HCT116 (cell line): ENCODE data around the gene PRCD. TPM values are rescaled to one million over a fixed set of nuclear protein-coding genes. Genes with fewer than 3 reads are reported as not detected.

ENCODE experiments used
- ATAC-seq: fragments of 200-7000 bp; cut with Tn5 transposase; 2 replicates; pipeline ENCODE4 v1.9.1; 2020; ENCODE audit warnings: mild to moderate bottlenecking, moderate library complexity
- BruUV-seq: library from RNA; stranded (reverse); fragments of 400-500 nt; replicated peaks from 2 replicates; lab custom pipeline; 2021; lab: Mats Ljungman, UMichigan
- CTCF ChIA-PET: fragments of 300-600 bp; sonication (Branson Sonifier 250); formaldehyde crosslinking; loops from one replicate; lab custom pipeline; 2021; ENCODE audit warnings: antibody characterized with exemption; lab: Charles Lee
- POLR2A ChIA-PET: fragments of 300-600, 350-600 bp; sonication (Branson Sonifier 250); formaldehyde crosslinking; loops from one replicate; lab custom pipeline; 2021; ENCODE audit warnings: antibody characterized with exemption; lab: Charles Lee
- RAD21 ChIA-PET, 2 experiments: fragments of 300-600 bp; sonication (Branson Sonifier 250); formaldehyde crosslinking; loops; one replicate each; lab custom pipeline; 2023; ENCODE audit warnings: low total read pairs in 2 of 2; ENCODE audit not compliant: uncharacterized antibody in 2 of 2, unreplicated experiment in 2 of 2, low non-redundant PET in 1 of 2; lab: Charles Lee
- DNase-seq: peaks from one replicate; pipeline ENCODE4 v3.0.0-alpha.2; 2010; ENCODE audit warnings: low read depth, low spot score
- H2AFZ ChIP-seq: fragments of 200-600 bp; shearing (Covaris generic), sonication (generic); 2 replicates; pipeline ENCODE4 v1.6.1; 2017; ENCODE audit warnings: low read depth, mixed run types, mixed read lengths, antibody characterized with exemption, low read length; ENCODE audit not compliant: poor library complexity, severe bottlenecking
- H3K27ac ChIP-seq: 2 replicates; pipeline ENCODE4 v1.5.1; 2012; ENCODE audit warnings: low read depth, low read length
- H3K27me3 ChIP-seq: fragments of 200-600 bp; sonication (generic); 2 replicates; pipeline ENCODE4 v1.6.1; 2016; ENCODE audit warnings: mixed run types, low read length, mixed read lengths; ENCODE audit not compliant: insufficient read depth
- H3K36me3 ChIP-seq, 2 experiments: fragments of 200-500 bp in 1 of 2; fragments of 200-600 bp in 1 of 2; sonication (Bioruptor generic) in 1 of 2; sonication (generic) in 1 of 2; 2 replicates each; pipeline versions ENCODE4 v1.5.1 to v1.6.1; 2014 to 2016; ENCODE audit warnings: low read length in 2 of 2, inconsistent platforms in 1 of 2, mixed read lengths in 1 of 2, mixed run types in 1 of 2; ENCODE audit not compliant: insufficient read depth in 2 of 2, control insufficient read depth in 1 of 2
- H3K4me1 ChIP-seq, 2 experiments: fragments of 200-600 bp in 1 of 2; sonication (generic) in 1 of 2; 2 replicates each; pipeline versions ENCODE4 v1.5.1 to v1.6.1; 2012 to 2017; ENCODE audit warnings: low read length in 2 of 2, inconsistent platforms in 1 of 2, mild to moderate bottlenecking in 1 of 2, mixed read lengths in 1 of 2, mixed run types in 1 of 2, moderate library complexity in 1 of 2; ENCODE audit not compliant: insufficient read depth in 2 of 2, control insufficient read depth in 1 of 2
- H3K4me2 ChIP-seq: fragments of 200-600 bp; sonication (generic); 2 replicates; pipeline ENCODE4 v1.6.1; 2017; ENCODE audit warnings: mixed run types, low read length, mixed read lengths
- H3K4me3 ChIP-seq, 2 experiments: fragments of 200-600 bp in 1 of 2; sonication (generic) in 1 of 2; replicated peaks in 1 of 2; 2 replicates each; pipeline ENCODE4 v1.5.1; 2011 to 2016; ENCODE audit warnings: low read length in 2 of 2, control low read depth in 1 of 2, low read depth in 1 of 2, mild to moderate bottlenecking in 1 of 2, mixed read lengths in 1 of 2, mixed run types in 1 of 2
- H3K79me2 ChIP-seq: fragments of 200-600 bp; sonication (generic); 2 replicates; pipeline ENCODE4 v1.6.1; 2017; ENCODE audit warnings: mild to moderate bottlenecking, mixed run types, low read length, moderate library complexity, mixed read lengths; ENCODE audit not compliant: insufficient read depth
- H3K9ac ChIP-seq: fragments of 200-600 bp; sonication (generic); 2 replicates; pipeline ENCODE4 v1.6.1; 2016; ENCODE audit warnings: low read length, mixed read lengths
- H3K9me2 ChIP-seq: fragments of 200-600 bp; sonication (generic), shearing (Covaris generic); 2 replicates; pipeline ENCODE4 v1.6.1; 2017; ENCODE audit warnings: mixed run types, mild to moderate bottlenecking, moderate library complexity; ENCODE audit not compliant: insufficient read depth
- H3K9me3 ChIP-seq, 2 experiments: fragments of 200-500 bp in 1 of 2; fragments of 200-600 bp in 1 of 2; sonication (Bioruptor generic) in 1 of 2; sonication (generic) in 1 of 2; 2 replicates each; pipeline ENCODE4 v1.6.1; 2014 to 2017; ENCODE audit warnings: low read length in 2 of 2, mixed read lengths in 2 of 2, inconsistent platforms in 1 of 2, low read depth in 1 of 2, mild to moderate bottlenecking in 1 of 2, mixed run types in 1 of 2, moderate library complexity in 1 of 2; ENCODE audit not compliant: control insufficient read depth in 1 of 2, insufficient read depth in 1 of 2
- H4K20me1 ChIP-seq: fragments of 200-600 bp; sonication (generic), shearing (Covaris generic); 2 replicates; pipeline ENCODE4 v1.6.1; 2017; ENCODE audit warnings: mixed run types, mild to moderate bottlenecking, moderate library complexity; ENCODE audit not compliant: insufficient read depth
- ATF3 ChIP-seq: IDR thresholded peaks from 2 replicates; pipeline ENCODE4 v1.6.1; 2012
- CBX3 ChIP-seq: IDR thresholded peaks from 2 replicates; pipeline ENCODE4 v1.6.1; 2012; ENCODE audit warnings: low read depth
- CTCF ChIP-seq, 3 experiments: fragments of 200-600 bp in 1 of 3; sonication (generic) in 1 of 3; IDR thresholded peaks in 2 of 3; conservative IDR thresholded peaks in 1 of 3; 2 replicates each; pipeline ENCODE4 v1.5.1; 2012 to 2017; ENCODE audit warnings: low read depth in 2 of 3, low read length in 2 of 3, antibody characterized with exemption in 1 of 3, borderline replicate concordance in 1 of 3, control low read depth in 1 of 3, mild to moderate bottlenecking in 1 of 3, mixed read lengths in 1 of 3, mixed run types in 1 of 3, moderate library complexity in 1 of 3; ENCODE audit not compliant: insufficient read depth in 1 of 3
- EGR1 ChIP-seq: IDR thresholded peaks from 2 replicates; pipeline ENCODE4 v1.6.1; 2012; ENCODE audit warnings: low read depth
- ELF1 ChIP-seq: IDR thresholded peaks from 2 replicates; pipeline ENCODE4 v1.6.1; 2012; ENCODE audit warnings: low read depth, borderline replicate concordance
- EZH2 ChIP-seq: fragments of 200-600 bp; sonication (generic); IDR thresholded peaks from 2 replicates; pipeline ENCODE4 v1.6.1; 2017; ENCODE audit warnings: antibody characterized with exemption, mixed run types
- FOSL1 ChIP-seq: IDR thresholded peaks from 2 replicates; pipeline ENCODE4 v1.6.1; 2012; ENCODE audit warnings: low read depth
- MAX ChIP-seq: IDR thresholded peaks from 2 replicates; pipeline ENCODE4 v1.6.1; 2012
- RAD21 ChIP-seq: IDR thresholded peaks from 2 replicates; pipeline ENCODE4 v1.6.1; 2012; ENCODE audit warnings: low read depth, mild to moderate bottlenecking
- REST ChIP-seq: IDR thresholded peaks from 2 replicates; pipeline ENCODE4 v1.6.1; 2012; ENCODE audit warnings: low read depth
- SRF ChIP-seq: IDR thresholded peaks from 2 replicates; pipeline ENCODE4 v1.6.1; 2012; ENCODE audit warnings: low read depth
- TCF7L2 ChIP-seq: IDR thresholded peaks from 2 replicates; pipeline ENCODE4 v1.7.0; 2011; ENCODE audit warnings: borderline replicate concordance, inconsistent platforms; ENCODE audit not compliant: insufficient read depth, insufficient read length; ENCODE audit errors: extremely low read depth
- ZFX ChIP-seq: fragments of 450-650 bp; IDR thresholded peaks from 2 replicates; pipeline ENCODE4 v1.6.1; 2017
- ZNF274 ChIP-seq: fragments of 200-500 bp; sonication (Bioruptor generic); IDR thresholded peaks from 2 replicates; pipeline ENCODE4 v1.6.1; 2014; ENCODE audit warnings: mild to moderate bottlenecking, low read depth, low read length, inconsistent platforms
- intact Hi-C: fragments of 100-400 bp; cut with micrococcal nuclease; formaldehyde crosslinking; loops from 2 replicates; pipeline ENCODE4 v1.10.0; 2022
- total RNA-seq: library from RNA; stranded (reverse); gene quantifications from one replicate; pipeline ENCODE4 v1.2.1, GENCODE V29; 2021; ENCODE audit not compliant: unreplicated experiment

The PRCD gene
- total RNA-seq, 1 experiment from 2014 or later, result not detected

DNA sequence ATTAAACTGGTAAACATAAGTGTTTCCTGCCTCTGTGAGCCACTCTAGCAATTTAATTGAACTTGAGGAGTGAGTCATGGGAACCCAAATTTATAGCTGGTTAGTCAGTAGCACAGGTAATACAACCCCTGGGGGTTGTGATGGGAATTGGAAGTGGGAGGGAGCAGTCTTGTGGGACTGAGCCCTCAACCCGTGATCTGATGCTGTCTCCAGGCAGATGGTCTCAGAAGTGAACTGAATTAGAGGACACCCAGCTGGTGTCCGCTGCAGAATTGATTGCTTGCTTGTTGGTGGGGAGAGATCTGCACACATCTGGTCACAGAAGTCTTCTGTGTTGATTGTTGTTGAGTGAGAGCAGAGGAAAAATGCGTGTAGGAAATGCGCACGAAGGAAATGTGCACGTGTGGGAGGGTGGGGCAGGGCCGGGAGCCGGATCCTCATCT is 53.6 kb downstream of the PRCD start (continued):
- TF ChIP-seq ATF3, result no peak
- TF ChIP-seq CBX3, result peak; percentile 61; the same call in 1 of the 2 replicates
- TF ChIP-seq EGR1, result no peak

DNA sequence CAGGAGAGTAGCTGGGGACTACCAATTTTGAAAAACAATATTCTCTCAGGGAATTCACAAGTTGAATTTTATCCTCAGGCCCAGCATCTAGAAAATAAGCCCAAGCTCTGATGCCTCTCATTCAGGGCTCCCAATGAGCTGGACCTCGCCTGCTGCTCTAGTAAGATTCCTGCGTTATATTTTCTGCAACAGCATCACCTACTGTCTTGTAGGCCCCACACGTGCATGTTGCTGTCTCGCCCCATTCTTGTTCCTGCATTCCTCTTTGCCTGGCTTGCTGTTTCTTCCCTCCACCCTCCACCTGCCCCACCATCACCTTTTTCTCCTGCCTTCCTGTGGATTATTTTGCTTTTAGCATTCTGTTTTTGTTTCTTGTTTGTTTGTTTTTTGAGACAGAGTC is 54.1 kb downstream of the PRCD start:
- Histone ChIP-seq H2AFZ (peak overlapping the region; percentile 12), H3K4me3 (no peak overlapping the region), H4K20me1 (no peaks in the 10 kb centered on the region), H3K27ac (no peak overlapping the region)
- TF ChIP-seq TCF7L2 (no peak), ELF1 (no peak), ZNF274 (no peak), CBX3 (no peak), MAX (no peak), SRF (no peak), FOSL1 (no peak), CTCF (IDR thresholded peaks at IDR 0.05 in 2 of 3, conservative IDR thresholded peaks at IDR 0.05 in 1 of 3; ENCODE audit: borderline replicate concordance in 1 of 3, insufficient read depth in 1 of 3, low read depth in 2 of 3, low read length in 2 of 3) (no peak; a peak in 1 of 6 replicates), EZH2 (no peak), ZFX (0 out of 2 replicates have a peak, but pooled peaks have one; percentile 28), REST (no peak), RAD21 (0 out of 2 replicates have a peak, but pooled peaks have one; percentile 21)
- TF ChIP-seq, all 23 proteins: peak for 2
- H3K9ac ChIP-seq, result 0 out of 2 replicates have a peak overlapping the region, but pooled peaks have one; percentile 4
- H3K4me1 ChIP-seq, result peaks cover 22 to 39% of the 10 kb centered on the region in 2 experiments
- no peaks in the 10 kb centered on the region for H3K27me3 ChIP-seq
- no peaks in the 10 kb centered on the region for H3K36me3 ChIP-seq
- POLR2A ChIA-PET, result interaction anchor here (1.0 to 2.7 kb wide), 6 partner anchors 7 to 36 kb away, joined by 4 to 13 read pairs (median 4); no protein-coding TSS in a partner anchor
- CTCF ChIA-PET, result interaction anchor here (0.6 to 1.9 kb wide), 6 partner anchors 8 to 225 kb away, joined by 3 to 10 read pairs (median 4); no protein-coding TSS in a partner anchor
- no peaks in the 10 kb centered on the region for H3K9me2 ChIP-seq
- intact Hi-C loops, result no loop called here
- no peak for DNase-seq
- H3K9me3 ChIP-seq, result no peaks in the 10 kb centered on the region
- RAD21 ChIA-PET, result no interaction called here
- H3K4me2 ChIP-seq, result peak overlapping the region; percentile 64
- no TSS peak for BruUV-seq
- ATAC-seq, result peak; percentile 49
- H3K79me2 ChIP-seq, result no peaks in the 10 kb centered on the region
